ENCODE results near the gene ZC3H10. TPM values are rescaled to one million over a fixed set of nuclear protein-coding genes. Genes with fewer than 3 reads are reported as not detected.

The ZC3H10 gene
- total and polyA plus RNA-seq, 2 of the 4 experiments (the other 2 are of a cell fraction): 1.5 to 3.6 TPM

GRCh38 chr12:56154246-56154771 is 36.2 kb downstream of the ZC3H10 start:
- Histone ChIP-seq H2AFZ (replicated peaks; ENCODE audit: low read length, poor library complexity) (no peak overlapping the region), H3K4ac (ENCODE audit: low read depth, low read length) (no peak overlapping the region), H3K9me1 (ENCODE audit: insufficient read depth, low read length) (peaks cover 14% of the 10 kb centered on the region), H3K4me2 (ENCODE audit: low read depth, low read length) (no peak overlapping the region), H2BK120ac (ENCODE audit: low read depth, low read length) (no peak overlapping the region), H2AK9ac (replicated peaks; ENCODE audit: low read depth, low read length, poor library complexity) (peak overlapping the region; percentile 68), H2BK20ac (ENCODE audit: low read depth, low read length) (no peak overlapping the region), H3K56ac (ENCODE audit: extremely low read depth, insufficient read depth, low read length) (no peak overlapping the region), H3K23ac (ENCODE audit: low read depth, low read length) (no peak overlapping the region), H3K14ac (replicated peaks; ENCODE audit: low read depth, low read length) (no peak overlapping the region), H2BK15ac (ENCODE audit: low read depth, low read length) (no peak overlapping the region), H4K5ac (ENCODE audit: low read depth, low read length) (no peak overlapping the region), H4K8ac (ENCODE audit: low read depth in 2 of 2, low read length in 2 of 2) (no peak overlapping the region), H4K20me1 (ENCODE audit: insufficient read depth, low read length) (peaks cover 10% of the 10 kb centered on the region), H3K4me3 (ENCODE audit: insufficient read depth, low read depth, low read length) (no peak overlapping the region), H3K27ac (ENCODE audit: insufficient read depth, low read length) (no peak overlapping the region), H3K4me1 (ENCODE audit: control insufficient read depth, insufficient read depth, low read length) (peaks cover 13% of the 10 kb centered on the region), H3K36me3 (ENCODE audit: control insufficient read depth, insufficient read depth, low read length) (peaks cover 8% of the 10 kb centered on the region), H2AK5ac (ENCODE audit: low read depth, low read length) (no peak overlapping the region), H4K91ac (ENCODE audit: insufficient read depth, low read depth, low read length) (no peak overlapping the region), H3K79me1 (ENCODE audit: low read depth in 1 of 2, low read length in 2 of 2) (peaks cover 22 to 55% of the 10 kb centered on the region in 2 experiments), H3K9ac (ENCODE audit: low read depth, low read length) (no peak overlapping the region), H3K9me3 (ENCODE audit: control insufficient read depth, insufficient read depth, low read length) (no peaks in the 10 kb centered on the region), H3K18ac (ENCODE audit: low read depth, low read length) (no peak overlapping the region), H3K27me3 (ENCODE audit: control insufficient read depth, insufficient read depth, low read length) (no peaks in the 10 kb centered on the region), H2BK5ac (ENCODE audit: low read depth, low read length, poor library complexity, severe bottlenecking) (no peak overlapping the region)
- dilution Hi-C loops (cut with HindIII; ENCODE audit: low sequenced_read_pairs, unreplicated experiment): no loop called here
- WGBS, 2 experiments (ENCODE audit: extremely low coverage in 2 of 2, insufficient read length in 1 of 2): no CpG with 5 or more reads among the region's 1 CpG
- DNase-seq (no peak), ATAC-seq (ENCODE audit: low read depth) (no peak)
- CTCF ChIA-PET: interaction anchor here (0.8 kb wide), 1 partner anchor 36 kb away, joined by 3 read pairs; the partner anchor contains the start of gene ZC3H10
- POLR2A ChIA-PET (ENCODE audit: unreplicated experiment): no interaction called here
- in situ Hi-C loops (cut with MboI; ENCODE audit: low sequenced_read_pairs): no loop called here
- intact Hi-C loops (cut with micrococcal nuclease): no loop called here
- BruUV-seq (replicated peaks): no TSS peak
- TF ChIP-seq MXI1 (IDR thresholded peaks at IDR 0.05; ENCODE audit: borderline replicate concordance, low read depth, low read length) (no peak), RCOR1 (IDR thresholded peaks at IDR 0.05; ENCODE audit: insufficient replicate concordance, low read length) (no peak), POLR2A (IDR thresholded peaks at IDR 0.05; ENCODE audit: low read depth, low read length) (no peak), MAZ (IDR thresholded peaks at IDR 0.05; ENCODE audit: borderline replicate concordance, low read depth, low read length) (no peak), USF2 (IDR thresholded peaks at IDR 0.05; ENCODE audit: low read depth, low read length) (no peak), CHD1 (IDR thresholded peaks at IDR 0.05; ENCODE audit: low read depth, low read length) (no peak), SMC3 (IDR thresholded peaks at IDR 0.05; ENCODE audit: low read depth, low read length) (no peak)

Data from IMR-90 (cell line).